HL-60/S4 treated with retinoic acid at 250 ng/mL for 4 days and 3 days (cell line): ENCODE data around the gene ZNF385A.
"Not testable (repeated sequence)": the region's sequence is repeated elsewhere in the genome, so short reads cannot be mapped to it uniquely, and the experiment has no call there.

Experiments used
- in situ Hi-C: fragments of 300-500 bp; cut with MboI; formaldehyde crosslinking; loops from 2 replicates; pipeline ENCODE4 v1.7.0; 2022; ENCODE audit warnings: low sequenced_read_pairs

ZNF385A gene

DNA sequence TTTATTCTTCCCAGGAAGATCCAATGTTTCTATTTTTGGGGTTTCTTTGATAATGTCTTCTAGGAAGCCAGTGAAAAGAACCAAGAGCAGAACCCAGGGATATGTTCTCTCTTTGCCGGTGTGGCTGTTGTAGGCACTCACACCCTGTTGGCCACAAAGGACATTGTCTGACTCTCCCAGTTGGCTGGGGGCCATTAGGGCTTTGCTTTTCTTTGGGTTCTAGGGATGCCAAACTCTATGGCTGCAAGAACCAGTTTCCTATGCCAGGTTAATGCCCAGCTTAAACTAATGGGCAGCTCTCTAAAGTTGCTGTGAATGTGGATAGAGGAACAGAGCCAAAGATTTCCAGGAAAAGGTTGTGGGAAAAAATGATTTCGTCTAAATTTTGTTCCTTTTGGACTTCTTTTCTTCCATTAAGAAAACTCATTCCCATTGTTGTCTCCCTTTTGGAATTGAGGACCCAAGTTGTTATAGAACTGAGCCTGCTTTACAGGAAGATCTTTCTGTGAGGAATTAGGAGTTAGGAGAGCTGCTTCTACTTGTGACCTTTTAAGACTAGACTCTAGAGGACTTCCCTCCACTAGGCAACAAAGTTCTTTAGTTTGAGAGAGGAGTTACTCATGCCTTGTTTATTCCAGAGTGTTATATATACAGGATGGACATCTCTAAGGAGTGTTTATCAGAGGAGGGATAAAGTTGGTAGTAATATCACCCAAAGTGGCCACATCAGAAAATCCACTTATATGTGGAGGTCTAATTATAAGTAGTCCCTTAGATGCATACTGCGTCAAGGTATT is 46.5 kb downstream of the ZNF385A start:
- in situ Hi-C loops: no loop called here

DNA sequence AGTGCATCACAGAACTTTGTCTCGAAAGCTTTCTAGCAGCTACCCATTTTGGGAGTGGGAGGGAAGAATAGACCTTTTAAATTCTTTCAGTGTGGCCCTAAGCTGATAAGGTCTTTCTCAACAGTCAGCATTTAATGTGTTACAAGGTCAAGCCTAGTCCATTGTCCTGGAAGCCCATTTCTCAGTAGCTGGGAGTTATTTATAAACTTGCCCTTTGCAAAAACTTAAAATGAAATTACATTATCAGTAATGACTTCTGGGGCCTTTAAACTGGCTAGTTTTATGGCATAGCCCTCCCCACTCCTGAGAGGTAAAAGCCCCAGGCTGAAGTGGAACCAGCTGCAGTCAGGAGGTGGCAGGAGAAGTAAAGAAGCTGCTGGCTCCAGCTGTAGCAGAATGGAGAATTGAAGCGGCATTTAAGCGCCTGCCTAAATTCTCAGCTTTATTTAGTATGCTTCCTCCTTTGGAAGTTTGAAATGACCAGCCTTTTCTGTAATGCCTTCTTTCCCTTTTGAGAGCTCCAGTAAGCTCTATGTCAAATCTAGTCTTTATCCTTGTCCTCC is 47.2 kb downstream of the ZNF385A start:
- in situ Hi-C loops: no loop called here

DNA sequence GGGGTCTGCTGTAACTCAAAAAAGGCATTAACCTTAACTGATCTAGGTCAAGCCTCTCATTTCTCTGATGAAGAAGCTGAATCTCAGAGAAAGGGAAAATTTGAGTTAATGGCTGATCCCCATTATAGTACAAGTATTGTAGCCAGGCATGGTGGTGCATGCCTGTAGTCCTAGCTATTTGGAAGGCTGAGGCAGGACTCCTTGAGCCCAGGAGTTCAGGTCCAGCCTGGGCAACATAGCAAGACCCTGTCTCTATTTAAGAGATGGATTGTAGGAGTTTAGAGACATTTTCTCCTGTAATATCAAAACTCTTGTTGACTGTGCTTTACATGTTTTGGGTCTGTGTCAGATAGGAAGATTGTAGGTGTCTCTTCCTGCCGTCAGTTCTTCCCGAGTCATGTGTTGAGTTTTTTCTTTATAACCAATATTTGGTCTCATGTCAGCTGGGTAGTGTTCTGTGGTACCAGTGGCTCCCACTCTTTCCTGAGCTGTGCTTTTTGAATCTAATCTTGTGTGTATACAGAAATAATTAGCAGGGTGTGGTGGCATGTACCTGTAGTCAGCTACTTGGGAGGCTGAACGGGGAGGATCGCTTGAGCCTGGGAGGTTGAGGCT is 51.0 kb downstream of the ZNF385A start:
- in situ Hi-C loops: no loop called here

DNA sequence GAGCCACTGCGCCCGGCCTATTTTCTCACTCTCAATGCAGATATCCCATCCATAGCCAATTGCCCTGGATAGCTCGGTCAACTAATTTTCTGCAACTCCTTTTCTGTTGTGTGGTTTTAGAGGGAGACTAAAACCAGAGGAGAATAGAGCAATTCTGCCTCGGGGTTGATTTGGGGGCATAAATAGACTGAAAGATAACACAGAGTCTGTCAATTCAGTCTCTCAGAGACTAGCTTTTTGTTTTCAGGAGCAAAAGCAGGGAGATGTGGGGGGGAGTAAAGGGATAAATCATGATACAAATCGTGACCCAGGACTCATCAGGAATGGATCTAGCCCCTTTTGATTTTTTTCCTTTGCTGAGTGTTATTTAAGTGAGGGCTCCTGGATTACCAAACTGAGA is 53.1 kb downstream of the ZNF385A start:
- in situ Hi-C loops: no loop called here

DNA sequence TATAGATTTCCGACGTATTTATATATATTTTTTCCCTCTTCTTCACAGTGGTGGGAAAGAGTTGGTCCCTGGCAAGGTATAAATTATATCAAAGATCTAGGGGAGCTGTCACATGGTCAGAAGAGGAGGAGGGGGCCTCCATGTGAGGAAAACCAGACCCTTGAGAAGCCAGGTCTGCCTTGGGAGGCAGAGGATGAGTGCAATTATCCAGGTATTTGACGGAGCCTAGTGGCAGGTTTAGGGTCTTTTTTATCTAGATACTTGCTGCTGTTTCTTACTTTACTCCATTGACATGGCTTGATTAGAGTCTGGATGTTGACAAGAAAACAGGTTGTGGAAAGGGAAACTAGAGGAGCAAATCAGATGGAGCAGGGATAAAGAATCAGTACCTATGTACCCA is 54.1 kb downstream of the ZNF385A start:
- in situ Hi-C loops: no loop called here

DNA sequence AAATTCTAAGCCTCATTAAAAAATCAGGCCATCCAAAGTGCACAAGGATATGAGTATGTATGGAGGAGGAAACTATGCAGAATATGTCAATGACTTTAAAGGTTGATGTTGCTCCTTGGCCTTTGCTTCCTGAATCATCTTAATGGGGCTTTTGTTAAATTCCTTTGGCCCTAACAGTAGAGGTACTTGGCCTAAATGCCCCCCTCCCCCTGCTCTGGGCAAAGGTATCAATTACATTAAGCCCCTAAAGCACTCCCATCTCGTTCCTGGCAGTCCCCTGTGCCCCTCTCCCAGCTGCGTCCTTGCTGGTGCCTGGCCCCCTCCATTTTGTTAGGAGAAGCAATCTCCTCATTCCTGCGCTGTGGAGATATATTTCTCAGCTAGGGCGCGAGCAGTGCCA is 54.8 kb downstream of the ZNF385A start:
- in situ Hi-C loops: no loop called here

DNA sequence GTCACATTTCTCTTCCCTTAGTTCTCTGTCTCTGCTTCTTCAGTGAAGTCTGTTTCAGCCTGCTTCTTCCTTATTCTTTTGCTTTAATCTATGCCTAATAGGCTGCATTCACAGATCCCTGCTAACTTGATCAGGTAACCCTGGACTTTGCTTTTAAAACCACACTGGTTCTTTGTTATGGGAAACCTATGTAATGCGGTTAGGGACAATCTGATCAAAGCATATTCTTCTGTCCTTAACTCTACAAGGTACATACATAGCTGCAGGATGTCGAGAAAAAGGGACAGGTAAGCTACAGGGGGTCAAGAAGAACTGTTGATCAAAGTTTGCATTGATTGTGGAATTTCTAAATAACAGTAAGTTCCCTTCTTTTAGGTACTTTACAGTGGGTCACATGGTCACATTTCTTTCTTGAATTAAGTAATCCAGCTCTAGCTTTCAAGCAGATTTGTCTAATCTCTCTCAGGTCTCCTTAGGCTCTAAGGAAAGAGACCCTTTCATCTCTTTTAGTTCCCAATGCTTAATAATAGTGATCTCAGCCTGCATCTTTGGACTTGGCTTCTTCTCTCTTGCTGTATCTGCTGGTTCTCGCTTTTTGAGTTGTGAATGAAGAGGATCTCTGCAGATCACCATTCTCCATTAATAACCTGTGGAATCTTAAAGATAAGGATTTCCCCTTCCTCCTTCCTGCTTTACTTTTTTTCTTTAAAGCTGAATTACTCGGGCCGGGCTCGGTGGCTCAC is 55.8 kb downstream of the ZNF385A start:
- in situ Hi-C loops: no loop called here

DNA sequence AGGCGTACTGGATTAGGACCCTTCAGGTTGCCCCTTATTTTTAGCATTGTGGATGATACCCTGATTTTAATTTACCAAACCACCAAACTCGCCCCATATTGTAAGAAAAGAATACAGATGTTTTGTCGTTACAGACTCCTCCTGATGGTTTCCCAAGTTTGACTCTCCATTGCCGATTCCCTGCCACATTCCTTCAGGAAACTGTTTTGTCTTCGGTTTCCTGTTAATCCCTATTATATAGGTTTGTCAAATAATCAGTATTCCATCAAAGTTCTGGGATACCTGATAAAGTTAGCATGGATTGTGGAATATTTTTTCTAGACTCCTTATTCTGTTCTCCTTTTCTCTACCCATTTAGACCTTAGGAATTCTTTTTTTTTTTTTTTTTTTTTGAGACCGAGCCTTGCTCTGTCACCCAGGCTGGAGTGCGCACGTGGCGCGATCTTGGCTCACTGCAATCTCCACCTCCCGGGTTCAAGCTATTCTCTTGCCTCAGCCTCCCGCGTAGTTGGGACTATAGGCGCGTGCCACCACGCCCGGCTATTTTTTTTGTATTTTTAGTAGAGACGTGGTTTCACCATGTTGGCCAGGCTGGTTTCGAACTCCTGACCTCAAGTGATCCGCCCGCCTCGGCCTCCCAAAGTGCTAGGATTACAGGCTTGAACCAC is 59.0 kb downstream of the ZNF385A start:
- in situ Hi-C loops: not testable (repeated sequence)

DNA sequence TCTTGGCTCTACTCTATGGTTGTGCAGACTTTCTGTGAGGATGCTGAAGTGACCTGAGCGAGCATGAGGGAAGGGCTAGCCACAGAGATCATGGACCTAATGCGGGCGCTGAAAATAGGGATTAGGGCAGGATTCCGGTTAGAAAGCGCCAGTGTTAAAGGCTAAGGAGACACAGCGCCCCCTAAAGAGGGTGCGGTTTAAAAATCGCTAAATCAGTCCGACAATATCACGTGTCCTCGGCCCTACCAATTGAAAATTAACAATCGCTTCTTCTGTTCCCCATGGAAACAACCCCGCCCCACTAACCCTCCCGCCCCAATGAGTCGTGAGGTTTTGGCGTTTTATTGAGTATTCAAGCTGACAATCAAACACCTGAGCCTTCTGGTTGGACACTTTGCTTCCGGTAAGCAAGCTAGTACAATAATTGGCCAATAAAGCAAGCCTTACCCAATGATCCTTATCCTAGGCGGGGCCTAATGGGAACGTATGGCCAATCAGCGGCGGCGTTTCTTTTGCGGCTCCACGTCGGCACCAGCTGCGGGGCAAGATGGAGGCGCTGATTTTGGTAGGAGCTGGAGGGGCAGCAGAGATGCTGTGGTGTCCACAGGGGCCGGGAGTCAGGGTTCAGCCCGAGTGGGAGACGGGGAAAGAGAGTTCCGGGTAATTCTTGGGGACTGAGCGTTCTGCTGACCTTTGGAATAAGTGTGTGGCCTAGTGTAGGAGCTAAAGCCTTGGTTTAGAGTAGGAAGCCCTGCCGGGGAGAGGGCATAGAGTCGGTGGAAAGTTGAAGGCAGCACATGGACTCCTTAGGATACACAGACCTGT is 59.7 kb downstream of the ZNF385A start, which contains the start of gene COPZ1:
TSS of gene COPZ1 (plus strand) at position 515 of the 825 bp plus-strand sequence. CDS start at position 548, 33 bp downstream.
- in situ Hi-C loops: no loop called here

DNA sequence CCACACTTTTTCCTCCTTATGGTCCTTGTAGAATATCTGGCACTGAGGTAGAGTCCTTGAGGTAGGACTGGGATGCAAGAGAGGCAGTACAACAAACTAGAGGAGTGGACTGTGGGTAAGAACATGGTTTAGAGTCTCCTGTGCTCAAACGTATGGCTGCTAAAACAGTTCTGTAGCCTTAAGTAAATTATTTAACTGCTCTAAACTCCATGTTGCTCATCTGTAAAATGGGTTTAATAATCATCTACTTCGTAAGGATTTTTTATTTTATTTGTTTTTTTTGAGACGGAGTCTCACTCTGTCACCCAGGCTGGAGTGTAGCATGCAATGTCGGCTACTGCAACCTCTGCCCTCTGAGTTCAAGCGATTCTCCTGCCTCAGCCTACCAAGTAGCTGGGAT is 63.2 kb downstream of the ZNF385A start:
- in situ Hi-C loops: no loop called here
